NCI-H774 (cell line): ENCODE results near the gene CEPT1.

Experiments
- DNase-seq: peaks from one replicate; lab custom pipeline; 2025; lab: John Stamatoyannopoulos, UW

Gene CEPT1

DNA sequence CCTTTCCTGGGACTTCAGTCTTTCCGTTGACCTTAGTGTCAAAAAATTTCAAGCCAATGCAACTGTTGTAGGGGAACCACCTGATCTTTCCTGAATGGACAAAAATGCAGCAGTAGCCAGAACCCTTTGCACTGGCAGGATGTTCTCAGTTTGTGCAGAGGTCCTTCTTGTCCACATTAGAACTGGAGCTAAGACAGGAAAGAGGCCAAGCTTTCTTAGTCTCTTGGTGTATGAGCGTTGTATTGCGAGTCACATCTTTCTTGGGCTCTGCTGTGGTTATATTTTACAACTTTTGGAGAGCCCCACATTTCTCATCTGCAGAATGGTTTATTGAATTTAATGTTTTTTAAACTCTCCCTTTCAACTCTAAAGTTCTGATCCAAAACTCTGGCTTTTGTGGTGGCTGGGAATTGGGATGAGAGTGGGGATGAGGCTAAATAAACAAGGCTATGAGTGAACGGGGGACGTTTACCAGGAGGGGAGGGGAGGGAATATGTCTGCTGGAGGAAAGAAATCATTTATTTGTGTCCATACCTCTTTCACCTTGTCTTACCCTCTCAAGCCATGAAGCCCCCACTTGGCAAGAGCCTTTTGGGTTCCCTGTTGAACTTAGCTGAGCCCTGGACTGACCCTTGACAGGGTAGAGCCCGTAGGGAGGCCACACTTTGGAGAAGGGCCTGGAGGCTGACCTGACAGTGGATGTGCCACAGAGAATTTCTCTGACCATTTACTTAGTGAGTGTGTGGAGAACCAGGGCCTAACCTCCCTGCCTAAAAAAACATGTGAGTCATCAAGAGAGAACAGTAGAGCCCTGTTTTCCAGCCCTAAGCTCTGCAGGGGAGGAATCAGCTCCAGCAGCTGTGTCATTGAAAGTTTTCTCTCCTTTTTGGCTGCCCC is 88.1 kb downstream of the CEPT1 start:
- DNase-seq, result no peak

GRCh38 chr1:111228748-111229126 is 88.7 kb downstream of the CEPT1 start:
- no peak for DNase-seq

- DNase-seq, result no peak
These were observed 92.1 kb downstream of the CEPT1 start for GRCh38 chr1:111232134-111232533.

DNA sequence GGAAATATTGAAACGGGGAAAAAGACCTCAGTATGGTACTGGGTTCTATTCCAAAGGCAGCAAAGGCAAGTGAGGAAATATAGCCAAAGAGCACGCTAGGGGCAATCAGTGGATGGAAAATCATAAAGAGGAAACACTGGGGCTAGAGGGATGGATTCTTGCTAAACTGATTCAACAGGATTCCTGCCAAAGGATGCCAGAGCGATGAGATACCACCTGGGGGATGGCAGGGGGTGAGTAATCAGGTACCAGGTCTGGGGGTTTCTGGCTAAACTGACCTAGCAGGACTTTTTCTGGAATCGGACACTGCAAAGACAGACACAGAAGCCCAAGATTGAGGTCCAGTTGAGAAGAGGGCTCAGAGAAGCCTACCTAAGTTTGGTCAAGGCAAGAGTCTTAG is 94.2 kb downstream of the CEPT1 start:
- no peak for DNase-seq
